HG02981 (cell line): Measurements from ENCODE around the gene EYS.
"Not testable (repeated sequence)": the region's sequence is repeated elsewhere in the genome, so short reads cannot be mapped to it uniquely, and the experiment has no call there.

Experiments
- ATAC-seq: cut with Tn5 transposase; IDR thresholded peaks from one replicate; pipeline ENCODE4 v1.9.1; 2021; ENCODE audit warnings: mild to moderate bottlenecking, moderate library complexity; ENCODE audit not compliant: unreplicated experiment

Gene EYS

DNA sequence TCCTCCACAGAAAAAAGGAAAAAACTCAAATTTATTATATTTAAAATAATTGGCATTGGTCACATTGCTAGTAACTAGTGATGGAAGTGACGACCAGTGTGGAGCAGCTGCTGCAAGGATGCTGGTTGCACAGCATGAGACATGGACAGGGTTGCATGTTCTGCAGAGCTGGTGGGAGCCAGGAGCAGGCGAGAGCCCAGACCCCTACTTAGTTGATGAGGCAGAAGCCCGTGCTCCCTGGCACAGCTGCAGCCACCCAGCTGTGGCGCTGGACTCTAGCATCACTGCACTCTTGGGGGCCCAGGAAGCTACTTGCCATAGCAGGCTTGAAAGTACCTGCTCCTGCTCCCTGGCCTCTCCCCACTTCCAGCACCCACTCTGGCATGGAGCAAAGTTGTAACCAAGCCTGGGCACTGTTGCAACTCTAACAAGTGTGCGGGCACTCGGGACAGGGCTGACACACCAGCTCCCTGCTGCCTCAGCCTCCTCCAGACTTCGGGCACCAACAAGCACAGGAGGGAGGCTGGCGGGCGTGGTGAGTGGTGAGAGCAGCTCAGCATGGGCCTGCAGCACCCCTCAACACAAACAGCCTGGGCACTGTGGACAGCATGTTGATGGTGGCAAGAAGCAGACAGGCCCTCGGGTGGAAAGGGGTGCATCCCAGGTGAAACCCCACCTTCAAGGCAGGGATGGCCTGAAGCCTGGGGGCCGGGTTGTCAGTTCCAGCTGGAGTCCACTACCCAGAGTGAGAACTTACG is 69.6 kb downstream of the EYS start:
- no peak for ATAC-seq

DNA sequence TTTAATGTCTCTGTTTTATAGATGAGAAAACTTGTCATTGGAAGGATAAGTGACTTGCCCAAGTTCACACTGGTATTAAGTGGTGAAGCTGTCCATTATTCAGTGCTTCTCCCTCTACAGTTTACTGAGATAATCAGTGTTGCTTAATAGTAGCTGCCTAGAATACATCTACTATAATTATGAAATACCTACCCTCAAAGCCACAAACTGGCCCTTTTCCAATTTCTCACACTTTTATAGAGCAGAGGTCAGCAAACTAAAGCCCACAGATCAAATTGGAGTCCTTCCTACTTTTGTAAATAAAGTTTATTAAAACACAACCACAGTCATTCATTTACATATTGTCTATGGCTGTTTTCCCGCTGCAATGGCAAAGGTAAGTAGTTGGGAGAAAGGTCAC is 73.5 kb downstream of the EYS start:
- ATAC-seq: no peak

DNA sequence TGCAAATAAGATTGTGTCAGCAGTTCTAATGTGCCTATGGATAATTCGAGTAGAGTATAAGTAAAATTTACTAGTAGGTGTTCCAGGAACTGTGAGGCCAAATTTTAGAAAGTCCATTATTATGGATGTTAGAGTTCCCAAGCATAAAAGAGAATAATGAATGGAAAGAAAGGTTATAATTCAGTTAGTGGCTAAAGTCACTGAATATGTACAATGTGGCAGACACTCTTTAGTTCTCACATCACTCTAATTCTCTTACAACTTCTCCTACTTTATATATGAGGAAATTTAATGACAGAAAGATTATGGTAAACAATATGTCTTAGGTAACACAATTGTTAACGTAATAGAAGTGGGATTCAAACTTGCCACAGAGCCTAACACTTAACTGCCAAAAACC is 75.3 kb downstream of the EYS start:
- no peak for ATAC-seq

DNA sequence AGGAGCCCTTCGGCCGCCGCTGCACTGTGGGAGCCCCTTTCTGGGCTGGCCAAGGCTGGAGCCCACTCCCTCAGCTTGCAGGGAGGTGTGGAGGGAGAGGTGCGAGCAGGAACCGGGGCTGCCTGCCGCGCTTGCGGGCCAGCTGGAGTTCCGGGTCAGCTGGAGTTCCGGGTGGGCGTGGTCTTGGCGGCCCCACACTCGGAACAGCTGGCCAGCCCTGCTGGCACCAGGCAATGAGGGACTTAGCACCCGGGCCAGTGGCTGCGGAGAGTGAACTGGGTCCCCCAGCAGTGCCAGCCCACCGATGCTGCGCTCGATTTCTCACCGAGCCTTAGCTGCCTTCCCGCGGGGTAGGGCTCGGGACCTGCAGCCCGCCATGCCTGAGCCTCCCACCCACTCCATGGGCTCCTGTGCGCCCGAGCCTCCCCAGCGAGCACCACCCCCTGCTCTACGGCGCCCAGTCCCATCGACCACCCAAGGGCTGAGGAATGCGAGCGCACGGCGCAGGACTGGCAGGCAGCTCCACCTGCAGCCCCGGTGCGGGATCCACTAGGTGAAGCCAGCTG is 79.5 kb downstream of the EYS start:
- not testable (repeated sequence) for ATAC-seq

DNA sequence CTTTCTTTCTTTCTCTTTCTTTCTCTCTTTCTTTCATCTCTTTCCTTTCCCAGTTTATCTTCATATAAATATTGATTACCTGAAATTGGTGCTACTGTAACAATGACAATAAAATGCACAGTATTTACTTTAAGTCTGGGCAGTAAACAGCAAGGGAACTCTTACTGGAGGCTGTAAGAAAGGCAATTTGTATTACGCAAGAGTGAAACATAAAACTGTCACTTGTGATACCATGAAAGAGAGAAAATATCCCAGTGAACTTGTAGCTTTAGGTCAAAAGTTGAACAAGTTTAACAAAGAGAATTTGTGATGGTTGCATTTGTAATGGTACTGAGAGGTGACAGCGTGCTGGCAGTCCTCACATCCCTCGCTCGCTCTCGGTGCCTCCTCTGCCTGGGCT is 80.0 kb downstream of the EYS start:
- no peak for ATAC-seq

DNA sequence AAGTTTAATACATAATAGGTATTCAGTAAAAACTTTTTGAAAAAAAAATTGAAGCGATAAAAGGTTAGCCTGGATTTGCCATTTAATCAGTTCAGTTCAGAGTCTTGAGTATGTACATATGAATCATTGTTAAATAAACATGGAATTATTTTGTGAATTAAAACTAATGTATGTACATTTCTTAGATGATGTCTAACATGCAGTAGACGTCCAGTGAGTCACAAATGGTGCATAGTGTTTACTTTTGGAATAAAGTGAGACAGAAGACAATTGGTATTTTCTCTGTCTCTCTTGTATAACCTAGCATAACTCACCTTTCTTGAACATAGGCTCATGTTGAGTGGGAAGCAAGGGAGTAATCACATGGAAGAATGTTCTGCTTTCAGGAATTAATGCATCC is 83.5 kb downstream of the EYS start:
- no peak for ATAC-seq

DNA sequence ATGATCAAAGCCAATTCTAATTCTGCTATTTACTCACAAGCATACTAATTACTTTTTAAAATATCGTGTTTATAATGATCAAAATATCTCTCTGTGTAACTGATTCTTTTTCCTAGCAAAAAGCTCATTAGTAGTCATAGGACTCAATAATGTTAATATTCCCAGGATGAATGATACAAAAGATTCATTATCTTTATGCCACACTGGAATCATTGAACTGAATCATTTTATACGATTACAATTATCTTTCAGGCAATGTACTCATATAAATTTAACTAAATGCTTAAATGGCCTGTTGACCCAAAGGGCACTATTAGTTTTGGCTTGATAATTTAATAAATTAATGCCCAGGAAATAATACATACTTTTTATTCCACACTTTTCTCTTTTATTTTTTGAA is 96.3 kb downstream of the EYS start:
- ATAC-seq: no peak

DNA sequence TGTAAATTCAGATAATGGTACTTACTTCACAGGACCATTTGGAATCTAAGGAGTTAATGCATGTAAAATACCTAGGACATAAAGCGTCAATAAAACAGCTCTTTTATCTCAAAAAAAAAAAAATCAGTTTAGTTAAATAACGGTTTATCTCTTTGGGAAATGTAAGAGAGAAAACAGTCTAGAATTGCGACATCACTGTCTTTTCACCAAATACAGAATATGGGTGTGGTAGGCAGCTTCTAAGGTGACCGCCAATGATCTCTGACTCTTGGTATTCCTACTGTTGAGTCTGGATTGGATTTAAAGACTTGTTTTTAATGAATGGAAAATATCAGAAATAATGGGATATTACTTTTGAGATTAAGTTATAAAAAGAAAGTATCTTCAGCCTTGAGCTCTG is 111.5 kb downstream of the EYS start:
- ATAC-seq: no peak

DNA sequence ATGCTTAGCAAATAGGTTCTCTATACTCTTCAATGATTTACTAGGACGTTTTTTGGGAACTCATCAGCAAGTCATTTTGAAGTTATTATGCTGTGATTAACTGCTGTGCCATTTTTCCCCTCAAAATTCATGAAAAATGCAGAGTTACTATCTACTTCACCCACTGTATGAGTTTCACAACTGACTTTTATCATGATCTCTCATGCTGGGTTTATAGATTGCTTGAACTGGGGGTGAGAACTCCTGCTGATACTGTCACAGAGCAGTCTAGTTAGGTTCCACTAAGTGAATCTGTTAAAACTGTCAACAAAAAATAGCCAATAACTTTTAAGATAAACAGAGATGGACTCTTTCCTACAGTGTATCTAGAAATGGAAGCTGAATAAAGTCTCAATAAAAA is 136.7 kb downstream of the EYS start:
- no peak for ATAC-seq

DNA sequence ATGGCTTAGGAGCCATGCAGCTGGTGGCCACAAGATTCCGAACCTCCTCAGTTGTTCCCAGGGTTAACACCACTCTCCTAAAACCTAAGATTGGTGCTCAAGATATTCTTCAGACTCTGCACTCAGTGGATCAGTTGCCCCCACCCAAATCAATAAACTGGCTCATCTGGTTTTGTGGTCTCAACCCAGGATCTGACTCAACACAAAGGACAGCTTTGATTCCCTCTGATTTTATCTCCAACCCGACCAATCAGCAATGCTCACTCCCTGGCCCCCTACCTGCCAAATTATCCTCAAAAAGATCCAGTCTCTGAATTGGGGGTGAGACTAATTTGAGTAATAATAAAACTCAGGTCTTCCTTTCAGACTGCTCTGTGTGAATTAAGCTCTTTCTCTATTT is 137.5 kb downstream of the EYS start:
- no peak for ATAC-seq

DNA sequence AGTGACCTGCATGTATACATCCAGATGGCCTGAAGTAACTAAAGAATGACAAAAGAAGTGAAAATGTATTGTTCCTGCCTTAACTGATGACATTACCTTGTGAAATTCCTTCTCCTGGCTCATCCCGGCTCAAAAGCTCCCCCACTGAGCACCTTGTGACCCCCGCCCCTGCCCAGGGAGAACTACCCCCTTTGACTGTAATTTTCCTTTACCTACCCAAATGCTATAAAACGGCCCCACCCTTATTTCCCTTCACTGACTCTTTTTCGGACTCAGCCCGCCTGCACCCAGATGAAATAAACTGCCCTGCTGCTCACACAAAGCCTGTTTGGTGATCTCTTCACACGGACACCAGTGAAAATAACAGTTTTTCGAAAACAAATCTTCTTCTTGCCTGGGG is 138.0 kb downstream of the EYS start:
- ATAC-seq: not testable (repeated sequence)

DNA sequence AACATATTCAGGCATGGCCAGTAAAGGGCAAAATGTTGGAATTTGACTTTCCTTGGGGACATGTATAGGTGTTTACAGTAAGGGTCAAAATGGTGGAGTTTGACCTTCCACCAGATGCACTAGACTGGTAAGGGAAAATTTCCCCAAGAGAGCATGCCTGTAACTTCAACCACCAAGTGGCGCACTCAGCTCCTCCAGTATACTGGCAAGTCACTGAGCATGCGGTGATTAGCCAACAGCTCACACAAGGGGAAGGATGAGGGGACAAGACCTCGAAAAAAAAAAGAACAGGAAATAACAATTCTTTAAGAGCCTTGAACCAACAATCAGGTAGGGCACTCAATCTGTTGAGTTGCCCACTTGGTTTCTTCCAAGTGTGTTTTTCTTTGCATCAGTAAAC is 140.9 kb downstream of the EYS start:
- no peak for ATAC-seq

DNA sequence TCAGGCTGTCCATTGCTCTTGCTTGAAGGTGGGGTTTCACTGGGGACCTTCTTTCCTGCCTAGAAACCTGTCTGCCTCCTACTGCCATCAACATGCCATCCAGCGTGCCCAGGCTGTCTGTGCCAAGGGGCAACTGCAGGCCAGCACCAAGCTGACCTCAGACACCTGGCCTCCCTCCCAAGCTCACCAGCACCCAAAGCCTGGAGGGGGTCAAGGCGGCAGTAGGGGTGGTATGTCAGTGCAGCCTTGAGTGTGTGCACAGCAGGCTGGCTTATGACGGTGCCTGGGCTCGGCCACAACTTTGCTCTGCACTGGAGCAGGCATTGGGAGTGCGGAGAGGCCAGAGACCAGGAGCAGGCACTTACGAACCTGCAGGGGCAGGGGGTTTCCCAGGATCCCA is 149.0 kb downstream of the EYS start:
- no peak for ATAC-seq

DNA sequence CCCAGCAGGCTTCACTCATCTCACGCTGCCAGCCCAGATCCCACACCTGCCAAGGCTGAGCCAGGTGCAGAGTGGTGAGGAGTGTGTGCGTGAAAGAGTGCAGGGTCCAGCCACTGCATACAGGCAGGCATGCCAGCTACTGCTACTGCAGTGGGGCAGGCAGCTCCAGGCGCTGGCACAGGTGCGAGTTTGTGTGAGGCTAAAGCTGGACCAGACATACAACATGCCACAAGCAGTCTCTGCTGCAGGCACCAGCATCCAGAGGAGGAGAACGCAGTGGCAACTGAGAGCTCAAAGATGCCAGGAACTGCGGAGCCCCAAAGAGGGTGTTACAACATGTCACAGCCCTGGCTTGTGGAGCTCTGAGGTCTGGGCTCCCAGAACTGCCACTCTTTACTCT is 149.8 kb downstream of the EYS start:
- no peak for ATAC-seq

DNA sequence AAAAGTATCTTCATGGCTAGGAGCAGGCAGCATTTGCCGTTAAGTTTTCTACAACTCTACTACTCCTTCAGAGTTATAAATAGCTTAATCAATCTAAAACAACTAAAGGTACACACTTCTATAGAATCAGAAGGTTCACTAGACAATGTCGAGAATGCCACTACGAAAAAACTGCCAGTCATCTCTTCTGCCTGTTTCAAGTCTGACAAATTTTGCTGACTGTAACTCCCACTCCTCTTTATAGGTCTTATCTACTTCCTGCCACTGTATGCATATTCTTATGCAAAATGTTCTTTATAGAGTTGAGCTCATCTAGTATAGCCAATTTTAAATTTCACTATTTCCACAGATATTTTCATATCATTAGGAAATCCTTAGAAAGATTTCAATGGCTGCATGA is 160.1 kb downstream of the EYS start:
- ATAC-seq: no peak

DNA sequence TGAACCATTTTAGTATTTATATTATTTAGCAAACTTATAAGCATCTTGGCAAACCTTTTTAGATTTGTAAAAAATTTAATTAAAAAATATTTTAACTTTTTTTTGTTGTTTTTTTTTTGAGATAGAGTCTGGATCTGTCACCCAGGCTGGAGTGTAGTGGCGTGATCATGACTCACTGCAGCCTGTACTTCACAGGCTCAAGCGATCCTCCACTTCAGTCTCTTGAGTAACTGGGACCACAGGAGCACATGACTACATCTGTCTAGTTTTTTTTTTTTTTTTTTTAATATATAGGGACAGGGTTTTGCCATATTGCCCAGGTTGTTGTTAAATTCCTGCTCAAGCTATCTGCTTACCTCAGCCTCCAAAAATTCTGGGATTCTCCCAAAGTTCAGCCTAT is 161.1 kb downstream of the EYS start:
- no peak for ATAC-seq

DNA sequence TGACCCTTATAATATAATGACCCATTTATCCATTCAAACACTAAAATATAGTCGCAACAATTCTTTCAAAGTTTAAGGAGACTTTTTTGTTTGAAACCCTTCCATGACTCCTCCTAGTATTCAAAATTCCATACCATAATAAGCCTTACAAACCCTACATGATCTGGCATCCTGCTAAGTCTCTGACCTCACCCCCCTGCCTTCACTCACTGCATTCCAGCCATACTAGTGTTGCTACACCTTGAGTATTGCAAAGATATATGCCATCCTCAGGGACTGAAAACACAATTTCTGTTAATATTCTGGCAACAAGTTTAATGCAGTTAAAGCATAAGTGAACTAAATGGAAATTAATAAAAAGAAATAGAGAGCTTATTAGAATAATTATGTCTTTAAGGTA is 168.4 kb downstream of the EYS start:
- no peak for ATAC-seq

DNA sequence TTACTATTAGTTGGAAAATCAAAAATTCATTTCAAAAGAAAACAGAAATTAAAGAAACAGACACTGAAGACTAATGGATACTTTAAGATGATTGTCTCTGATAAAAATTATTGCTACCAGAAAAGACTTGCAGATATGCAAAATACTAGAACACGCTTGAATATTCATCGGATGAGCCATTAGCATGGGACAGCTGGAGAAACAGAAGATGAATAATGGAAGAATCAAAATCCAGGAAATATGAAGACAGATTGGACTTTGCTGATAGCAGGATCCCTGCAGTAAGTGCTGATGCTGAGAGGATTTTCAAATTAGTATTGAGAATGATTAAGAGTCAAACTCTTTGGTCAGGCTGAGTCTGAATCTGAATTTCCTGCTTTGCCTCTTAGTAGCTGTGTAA is 169.4 kb downstream of the EYS start:
- no peak for ATAC-seq

DNA sequence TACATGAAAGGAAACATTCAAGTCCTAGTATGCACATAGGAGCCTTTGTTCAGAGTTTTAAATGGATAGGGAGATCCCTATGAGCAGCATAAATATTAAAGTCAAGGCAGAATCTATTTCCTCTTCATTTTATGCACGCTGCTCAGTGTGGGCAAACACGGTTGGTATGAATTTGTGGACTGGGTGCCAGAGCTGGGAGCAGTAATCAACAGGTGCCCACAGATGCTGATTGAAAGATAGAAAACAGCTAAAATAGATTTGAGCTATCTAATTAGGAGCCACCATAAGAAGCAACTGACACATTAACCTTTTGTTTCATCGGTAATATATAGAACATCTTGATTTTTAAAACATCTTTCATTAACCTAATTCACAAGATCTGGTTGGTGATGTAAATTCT is 175.5 kb downstream of the EYS start:
- no peak for ATAC-seq

DNA sequence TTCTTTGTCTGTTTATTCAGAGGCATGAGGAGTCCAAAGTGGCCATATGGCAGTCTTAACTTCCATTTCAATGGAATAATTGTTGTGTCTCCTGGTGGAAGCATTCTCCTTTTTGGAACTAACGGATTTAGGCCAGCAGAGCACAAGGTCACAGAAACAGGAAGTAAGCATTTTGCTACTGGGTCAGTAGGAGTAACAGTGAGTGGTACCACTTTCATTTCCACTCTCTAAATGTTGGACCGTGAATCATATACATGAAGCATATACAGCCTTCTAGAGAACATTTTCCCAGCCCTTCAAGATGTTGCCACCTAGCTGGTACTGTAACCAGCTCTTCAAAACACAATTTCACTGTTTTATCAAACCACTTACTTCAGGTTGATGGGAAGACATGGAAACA is 182.8 kb downstream of the EYS start:
- ATAC-seq: no peak

DNA sequence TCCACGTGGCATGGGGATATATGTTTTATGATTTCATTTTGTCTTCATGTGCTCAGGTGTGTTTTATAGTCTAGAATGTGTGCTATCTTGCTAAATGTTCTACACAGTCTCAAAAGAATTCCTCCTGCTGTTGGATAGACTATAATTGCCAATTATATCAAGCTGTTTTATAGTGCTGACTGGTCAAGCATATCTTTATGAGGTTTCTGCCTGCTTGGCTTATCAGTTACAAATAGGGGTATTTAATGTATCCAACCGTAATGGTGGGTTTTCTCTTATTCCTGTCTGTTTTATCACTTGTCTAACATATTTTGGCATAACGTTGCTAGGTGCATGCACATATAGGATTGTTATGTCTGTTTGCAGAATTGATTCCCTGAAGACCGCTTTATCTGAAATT is 201.3 kb downstream of the EYS start:
- no peak for ATAC-seq

DNA sequence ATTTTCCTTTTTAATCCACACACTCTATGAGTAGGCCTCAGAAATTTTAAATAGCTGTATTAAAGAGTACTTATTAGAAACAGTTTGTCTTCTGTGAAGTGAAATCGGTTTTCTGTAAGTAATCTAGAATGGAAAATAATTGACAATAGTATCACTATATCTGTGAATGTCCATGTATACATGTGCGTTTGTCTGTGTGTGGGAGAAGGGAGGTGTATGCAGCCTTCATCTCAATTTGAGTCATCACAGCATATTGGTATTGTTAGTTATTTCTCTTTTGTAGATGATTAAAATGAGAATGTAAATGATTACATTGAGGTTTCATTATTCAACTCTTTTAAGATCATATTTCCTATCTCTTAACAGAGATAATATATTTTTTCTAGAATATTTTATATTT is 206.0 kb downstream of the EYS start:
- peak; percentile 86 for ATAC-seq

DNA sequence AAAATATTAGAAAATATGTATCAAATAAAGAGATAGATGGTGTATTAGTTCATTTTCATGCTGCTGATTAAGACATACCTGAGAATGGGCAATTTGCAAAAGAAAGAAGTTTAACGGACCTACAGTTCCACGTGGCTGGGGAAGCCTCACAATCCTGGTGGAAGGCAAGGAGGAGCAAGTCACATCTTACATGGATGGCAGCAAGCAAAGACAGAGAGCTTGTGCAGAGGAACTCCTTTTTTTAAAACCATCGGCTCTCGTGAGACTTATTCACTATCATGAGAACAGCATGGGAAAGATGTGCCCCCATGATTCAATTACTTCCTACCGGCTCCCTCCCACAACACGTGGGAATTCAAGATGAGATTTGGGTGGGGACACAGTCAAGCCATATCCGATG is 223.4 kb downstream of the EYS start:
- ATAC-seq: not testable (repeated sequence)
